Left forelimb (tissue), 1 donor: ENCODE data around the gene DMXL2.
"Not testable (repeated sequence)": the region's sequence is repeated elsewhere in the genome, so short reads cannot be mapped to it uniquely, and the experiment has no call there.

Source experiments
- DNase-seq: peaks from one replicate; pipeline ENCODE4 v3.0.0-alpha.2; 2018; ENCODE audit warnings: low spot score

The DMXL2 gene

DNA sequence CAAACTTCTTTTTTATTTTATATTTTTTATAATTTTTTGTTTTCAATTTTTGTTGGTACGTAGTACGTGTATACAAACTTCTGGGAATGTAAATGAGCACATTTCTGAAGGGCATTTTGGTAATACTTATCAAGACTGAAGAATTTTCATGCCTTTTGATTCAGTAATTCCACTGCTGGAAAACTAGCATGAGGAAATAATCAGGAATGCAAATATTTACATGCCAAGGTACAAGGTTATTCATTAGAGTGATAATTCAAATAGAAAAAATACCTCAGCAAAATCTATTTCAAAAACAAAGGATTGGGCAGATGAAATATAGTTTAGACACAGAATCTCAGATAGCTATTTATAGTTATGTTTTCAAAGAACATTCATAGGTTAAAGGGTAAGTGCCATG lies 128.7 kb downstream of the DMXL2 start:
- no peak for DNase-seq

DNA sequence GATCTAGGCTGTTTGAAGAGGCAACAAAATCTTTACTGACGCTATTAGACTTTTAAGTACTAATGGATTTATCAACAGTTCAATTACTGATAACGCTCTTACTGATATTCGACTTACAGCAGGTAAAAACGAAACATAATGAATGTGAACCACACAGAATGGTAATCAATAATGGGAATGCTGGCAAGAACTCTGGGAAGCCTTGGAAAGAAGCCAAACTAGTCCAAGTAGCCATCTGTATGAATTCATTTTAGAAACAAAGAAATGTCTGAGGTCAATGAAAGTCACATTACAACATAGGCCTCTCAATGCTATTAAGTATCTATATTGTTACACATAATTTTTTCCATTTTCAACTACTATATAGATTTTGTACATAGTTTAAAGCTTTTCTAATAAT lies 130.0 kb downstream of the DMXL2 start:
- no peak for DNase-seq

DNA sequence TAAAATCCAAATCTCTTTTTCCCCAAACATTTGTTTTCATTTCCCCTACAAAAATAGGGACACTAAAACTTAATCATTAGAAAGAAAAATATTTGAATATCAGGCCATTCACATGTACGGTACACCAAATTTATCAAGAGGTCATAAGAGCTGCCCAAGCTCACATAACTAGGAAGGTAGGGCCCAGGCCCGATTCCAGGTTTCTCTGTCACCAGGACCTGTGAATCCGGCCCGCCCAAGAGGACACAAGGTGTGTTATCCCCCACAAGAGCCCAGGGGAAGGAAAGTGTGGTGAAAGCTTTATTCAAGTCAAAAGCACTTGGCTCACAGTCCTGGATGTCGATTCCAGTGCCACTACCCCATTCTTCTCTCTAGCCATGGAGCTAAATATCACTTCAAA lies 130.6 kb downstream of the DMXL2 start:
- DNase-seq: no peak

DNA sequence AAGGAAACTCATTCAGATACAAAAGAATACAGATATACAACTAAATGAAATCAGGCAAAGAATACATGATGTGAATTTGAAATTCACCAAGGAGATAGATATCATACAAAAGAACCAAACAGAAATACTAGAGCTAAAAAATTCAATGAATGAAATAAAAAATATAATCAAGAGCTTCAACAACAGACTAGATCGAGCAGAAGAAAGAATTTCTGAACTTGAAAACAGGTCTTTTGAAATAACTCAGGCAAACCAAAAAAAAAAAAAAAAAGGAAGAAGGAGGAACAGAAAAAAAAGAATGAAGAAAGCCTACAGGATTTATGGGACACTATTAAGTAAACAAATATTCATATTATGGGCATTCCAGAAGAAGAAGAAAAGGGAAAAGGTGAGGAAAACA lies 137.8 kb downstream of the DMXL2 start:
- DNase-seq: no peak

DNA sequence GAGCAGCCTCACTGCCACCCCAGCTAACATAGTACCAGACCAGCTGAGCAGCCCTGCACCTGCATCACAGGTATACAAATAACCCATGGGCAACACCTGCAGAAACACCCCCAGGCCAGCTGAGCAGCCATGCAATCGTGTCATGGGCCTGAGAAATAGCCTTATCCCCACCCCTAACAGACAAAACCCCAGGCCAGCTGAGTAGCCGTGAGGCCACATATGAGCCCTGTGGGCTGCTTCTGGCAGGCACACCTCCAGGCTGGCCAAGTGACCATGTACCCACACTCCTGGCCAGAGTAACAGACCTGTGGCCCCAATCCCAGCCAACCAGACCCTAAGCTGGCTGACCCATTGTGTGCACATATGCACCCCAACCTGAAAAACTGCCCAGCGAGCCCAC lies 138.6 kb downstream of the DMXL2 start:
- no peak for DNase-seq

DNA sequence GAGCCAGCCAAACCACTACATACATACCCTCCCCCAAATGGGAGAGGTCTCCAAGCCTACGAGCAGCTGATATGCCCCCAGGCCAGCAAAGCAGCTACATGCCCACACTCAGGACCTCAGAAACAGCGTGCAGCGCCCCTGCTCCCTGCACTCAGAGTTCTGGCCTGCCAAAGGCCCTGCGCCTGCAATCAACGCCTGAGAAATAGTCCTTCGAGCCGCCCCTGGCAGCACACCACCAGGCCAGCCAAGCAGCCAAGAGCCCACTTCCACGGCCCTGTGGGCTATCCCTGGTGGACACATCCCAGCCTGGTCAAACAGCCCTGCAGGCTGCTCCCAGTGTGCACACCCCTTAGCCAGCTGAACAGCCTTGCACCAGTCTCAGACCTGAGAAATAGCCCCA lies 139.1 kb downstream of the DMXL2 start:
- DNase-seq: no peak

DNA sequence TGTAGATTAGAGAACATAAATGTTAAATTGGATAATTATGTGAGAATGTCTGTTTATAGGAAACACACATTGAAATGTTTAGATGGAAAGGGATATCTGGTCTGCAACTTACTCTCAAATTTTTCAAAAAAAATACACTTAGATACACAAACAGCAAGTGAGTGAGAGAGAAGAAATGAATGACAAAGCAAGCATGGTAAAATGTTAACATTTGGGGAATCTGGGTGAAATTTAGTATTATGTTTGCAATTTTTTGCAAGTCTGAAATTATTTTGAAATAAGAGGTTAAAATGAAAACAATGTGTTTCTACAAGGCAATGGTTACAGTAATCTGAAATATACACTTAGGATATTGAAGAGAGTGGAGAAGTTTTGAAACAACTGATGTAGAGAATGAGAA lies 146.8 kb downstream of the DMXL2 start:
- no peak for DNase-seq

DNA sequence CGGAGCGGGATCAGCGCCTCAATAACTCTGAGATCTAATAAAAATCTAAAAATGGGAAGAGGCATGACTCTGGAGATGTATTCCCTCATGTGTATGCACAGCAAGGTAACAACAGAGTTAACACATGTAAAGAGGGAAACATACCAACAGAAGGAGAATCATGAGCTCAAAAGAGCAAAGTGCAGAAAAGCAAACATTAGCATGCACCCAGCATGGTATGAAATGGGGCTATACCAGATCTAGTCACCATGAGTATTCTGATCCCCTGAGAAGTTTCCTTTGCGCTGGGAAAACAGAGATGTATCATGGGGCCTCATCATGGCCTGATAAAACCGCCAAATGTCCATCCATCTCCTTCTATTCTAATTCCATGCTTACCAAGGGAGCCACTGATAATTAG lies 152.1 kb downstream of the DMXL2 start:
- no peak for DNase-seq

DNA sequence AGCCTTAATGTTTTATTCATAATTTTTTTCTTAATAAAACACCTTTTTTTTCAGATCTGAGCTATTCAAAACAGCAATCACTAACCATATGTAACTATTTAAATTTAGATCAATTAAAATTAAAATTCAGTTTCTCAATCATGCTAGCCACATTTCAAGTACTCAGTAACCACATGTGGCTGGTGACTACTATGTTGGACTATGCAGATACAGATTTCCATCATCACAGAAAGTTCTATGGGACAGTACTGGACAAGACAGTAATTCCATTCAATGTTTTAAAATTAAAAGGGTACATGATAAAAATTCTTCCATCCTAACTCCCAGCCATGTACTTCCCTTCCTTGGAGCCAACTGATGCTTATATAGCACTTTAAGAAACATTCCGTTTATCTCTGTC lies 161.8 kb downstream of the DMXL2 start:
- DNase-seq: no peak

DNA sequence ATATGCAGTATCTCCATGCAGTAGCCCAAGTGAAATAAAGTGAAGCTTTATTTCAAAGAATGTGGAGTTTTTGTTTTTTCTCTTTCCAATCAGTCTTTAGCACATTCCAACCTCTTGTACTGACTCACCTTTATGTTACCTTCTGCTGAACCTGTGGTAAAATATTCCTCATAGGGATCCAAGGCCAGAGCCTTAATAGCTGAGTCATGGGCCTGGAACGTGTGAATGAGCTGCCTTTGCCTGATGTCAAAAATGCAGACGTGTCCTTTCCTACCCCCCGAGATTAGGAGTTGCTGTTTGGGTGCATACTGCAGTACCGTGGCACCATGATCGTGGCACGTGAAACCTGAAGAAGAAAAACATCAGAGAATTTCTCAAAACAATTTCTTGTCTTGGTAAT lies 172.6 kb downstream of the DMXL2 start:
- no peak for DNase-seq

DNA sequence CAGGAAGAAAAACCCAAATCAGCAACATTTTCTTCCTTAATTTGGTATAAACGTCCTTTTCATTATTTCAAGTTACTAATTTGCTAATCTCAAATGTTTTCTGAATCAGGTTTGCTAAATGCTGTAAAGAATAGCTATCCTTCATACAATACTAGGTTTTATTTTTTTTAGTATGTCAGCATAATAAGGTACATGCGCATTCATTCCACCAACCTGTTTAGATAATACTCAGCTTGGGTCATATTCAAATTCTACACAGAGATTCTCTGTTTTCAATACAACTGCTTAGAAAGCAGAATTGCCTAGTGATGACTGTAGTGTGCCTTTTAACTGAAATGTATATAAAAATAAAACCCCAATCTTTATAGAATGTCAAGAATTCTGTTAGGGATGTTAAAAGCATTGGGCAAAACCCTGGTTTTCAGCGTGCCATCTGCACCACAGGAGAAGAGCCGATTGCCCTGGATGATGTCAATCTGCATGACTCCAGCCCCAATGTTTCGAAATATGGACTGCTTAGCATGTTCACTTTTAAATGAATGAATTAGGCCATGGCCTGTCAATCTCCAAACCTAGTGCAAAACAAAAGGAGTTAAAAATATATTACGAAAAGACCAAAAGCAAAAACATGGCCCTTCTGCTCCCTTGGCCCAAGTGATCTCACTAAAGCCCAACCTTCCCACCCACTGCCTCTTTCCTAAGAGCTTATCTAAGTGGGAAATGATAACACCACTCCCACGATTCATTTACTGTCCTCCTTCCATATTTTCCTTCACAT lies 173.8 kb downstream of the DMXL2 start:
- no peak for DNase-seq

DNA sequence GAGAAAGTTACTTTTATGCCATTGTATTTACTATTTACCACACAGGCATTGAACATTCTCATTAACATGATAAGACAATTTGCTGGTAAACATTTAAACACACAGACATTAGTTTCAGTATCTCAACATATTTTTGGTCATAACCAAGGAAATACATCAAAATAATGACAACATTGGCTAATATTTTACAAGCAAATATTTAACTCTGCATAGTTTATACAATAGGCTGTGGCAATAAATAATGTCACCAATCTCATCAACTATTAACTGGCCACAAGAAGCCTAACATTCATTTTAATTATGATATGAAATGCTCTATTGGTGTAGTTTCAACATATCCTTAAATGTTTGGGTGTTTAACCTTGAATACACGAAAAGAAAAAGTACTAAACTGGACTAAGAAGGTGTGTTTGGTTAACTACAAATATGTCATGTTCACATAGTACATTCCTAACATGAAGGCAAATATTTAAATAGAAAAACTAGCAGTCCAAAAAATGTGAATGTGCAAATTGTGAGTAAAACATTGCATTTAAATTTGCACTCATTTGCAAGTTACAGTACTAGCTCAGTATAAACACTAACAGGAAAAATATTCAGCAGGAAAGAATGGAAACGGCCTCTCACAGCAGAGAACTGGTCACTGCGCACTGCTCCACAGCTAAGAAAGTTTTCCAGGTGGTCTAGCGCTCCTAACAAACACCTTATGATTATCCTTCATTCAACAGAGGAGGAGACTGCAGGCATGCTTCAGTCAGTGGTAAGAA lies 174.5 kb downstream of the DMXL2 start:
- no peak for DNase-seq

DNA sequence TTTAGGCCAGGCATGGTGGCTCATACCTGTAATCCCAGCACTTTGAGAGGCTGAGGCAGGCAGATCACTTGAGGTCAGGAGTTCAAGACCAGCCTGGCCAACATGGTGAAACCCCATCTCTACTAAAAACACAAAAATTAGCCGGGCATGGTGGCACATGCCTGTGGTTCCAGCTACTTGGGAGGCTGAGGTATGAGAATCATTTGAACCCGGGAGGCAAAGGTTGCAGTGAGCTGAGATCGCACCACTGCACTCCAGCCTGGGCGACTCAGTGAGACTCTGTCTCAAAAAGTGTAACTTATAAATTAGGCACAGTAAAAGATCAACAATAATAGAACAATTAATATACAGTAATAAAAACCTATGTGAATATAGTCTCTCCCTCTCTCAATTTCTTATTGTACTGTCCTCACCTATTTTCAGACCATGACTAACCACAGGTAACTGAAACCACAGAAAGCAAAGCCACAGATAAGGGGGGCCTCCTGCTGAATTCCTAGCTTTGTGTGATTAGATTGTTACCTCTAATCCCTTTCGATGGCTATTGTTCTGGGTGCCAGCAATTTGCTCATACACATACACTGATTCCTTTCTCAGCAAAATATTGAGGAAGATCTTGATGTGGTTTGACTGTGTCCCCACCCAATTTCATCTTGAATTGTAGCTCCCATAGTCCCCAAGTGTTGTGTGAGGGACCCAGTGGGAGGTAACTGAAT lies 176.4 kb downstream of the DMXL2 start:
- not testable (repeated sequence) for DNase-seq

DNA sequence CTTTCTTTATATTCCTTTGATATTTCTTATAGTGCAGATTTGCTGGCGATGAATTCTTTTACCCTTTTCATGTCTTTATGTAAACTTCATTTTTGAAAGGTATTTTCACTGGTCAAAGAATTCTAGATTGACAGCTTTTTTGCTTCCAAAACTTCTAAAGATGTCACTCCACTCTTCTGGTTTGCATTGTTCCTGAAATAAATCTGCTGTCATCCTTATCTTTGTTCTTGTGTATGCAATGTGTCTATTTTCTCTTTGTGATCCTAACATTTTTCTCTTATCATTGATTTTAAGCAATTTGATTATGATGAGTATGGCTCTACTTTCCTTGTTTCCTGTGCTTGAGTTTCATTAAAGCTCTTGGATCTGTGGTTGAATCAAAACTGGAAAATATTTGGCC lies 177.8 kb downstream of the DMXL2 start:
- DNase-seq: no peak

DNA sequence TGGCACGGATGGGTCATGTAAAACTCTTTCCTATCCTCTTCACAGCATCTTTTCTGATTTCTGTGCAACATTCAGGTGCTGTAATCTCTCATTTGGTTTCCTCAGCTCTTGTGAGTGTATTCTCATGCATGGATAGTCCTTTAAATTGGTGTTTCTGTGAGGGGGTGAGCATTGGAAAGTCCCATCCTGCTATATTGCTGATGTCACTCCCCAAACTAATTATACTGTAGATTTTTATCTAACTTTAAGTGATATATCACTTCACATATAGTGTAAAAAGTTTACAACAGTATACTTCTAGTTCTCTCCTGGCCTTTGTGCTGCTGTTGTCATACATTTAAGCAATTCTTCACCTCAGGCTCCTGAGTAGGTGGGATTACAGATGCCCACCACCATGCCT lies 178.5 kb downstream of the DMXL2 start:
- DNase-seq: no peak

DNA sequence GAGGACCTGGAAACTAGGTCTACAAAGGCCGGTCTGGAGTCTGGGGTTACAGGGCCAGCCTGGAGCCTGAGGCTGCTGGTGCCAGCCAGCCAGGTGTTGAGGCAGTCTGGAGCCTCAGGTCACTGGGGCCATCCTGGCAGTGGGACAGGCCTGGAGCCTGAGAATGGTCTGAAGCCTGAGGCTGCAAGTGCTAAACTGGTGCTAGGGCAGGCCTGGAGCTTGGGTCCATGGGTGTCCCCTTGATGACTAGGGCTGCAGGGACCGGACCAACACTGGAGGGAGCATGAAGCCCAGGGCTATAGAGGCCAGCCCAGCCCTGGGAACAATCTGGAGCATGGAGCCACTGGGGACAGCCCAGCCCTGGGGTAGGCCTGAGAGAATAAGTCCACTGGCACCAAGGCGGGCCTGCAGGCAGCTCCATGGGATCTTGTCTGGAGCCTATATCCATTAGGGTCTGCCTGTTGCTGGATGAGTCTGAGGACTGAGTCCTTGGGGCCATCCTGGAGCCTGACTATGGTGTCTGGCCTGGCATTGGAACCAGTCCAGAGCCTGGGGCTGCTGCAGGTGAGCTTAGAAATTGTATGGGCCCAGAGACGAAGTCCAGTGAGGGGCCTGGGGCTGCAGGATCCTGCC lies 179.2 kb downstream of the DMXL2 start:
- DNase-seq: no peak

DNA sequence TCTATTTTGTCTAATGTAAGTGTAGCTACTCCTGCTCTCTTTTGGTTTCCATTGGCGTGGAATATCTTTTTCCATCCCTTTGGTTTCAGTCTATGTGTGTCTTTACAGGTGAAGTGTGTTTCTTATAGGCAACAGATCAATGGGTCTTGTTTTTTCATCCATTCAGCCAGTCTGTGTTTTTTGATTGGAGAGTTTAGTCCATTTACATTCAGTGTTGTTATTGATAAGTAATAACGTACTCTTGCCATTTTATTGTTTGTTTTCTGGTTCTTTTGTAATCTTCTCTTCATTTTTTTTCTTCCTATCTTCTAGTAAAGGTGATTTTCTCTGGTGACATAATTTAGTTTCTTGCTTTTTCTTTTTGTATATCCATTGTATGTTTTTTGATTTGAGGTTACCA lies 184.0 kb downstream of the DMXL2 start:
- DNase-seq: no peak

DNA sequence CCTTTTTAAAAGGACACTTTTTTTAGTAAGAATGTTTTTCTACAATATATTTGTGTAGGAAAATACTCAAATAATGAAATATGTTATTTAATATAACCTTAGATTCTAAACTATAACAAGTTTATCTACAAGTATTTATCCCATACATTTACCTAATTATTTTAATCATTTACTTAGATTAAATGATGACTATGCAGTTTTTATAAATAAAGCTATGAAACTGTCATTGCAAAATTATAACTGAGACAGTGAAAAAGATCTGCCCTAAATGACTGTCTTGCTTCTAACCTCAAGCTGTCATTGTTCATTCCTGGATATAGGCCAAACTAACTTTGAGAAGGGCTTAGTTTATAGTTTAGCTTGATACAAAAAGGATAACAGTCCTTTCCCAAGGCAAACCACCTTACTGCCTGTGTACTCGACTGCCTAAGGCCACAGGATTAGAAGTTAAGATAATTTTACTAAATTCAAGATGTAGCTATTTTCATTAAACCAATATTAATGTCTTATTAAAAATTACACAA lies 197.0 kb downstream of the DMXL2 start:
- DNase-seq: no peak

DNA sequence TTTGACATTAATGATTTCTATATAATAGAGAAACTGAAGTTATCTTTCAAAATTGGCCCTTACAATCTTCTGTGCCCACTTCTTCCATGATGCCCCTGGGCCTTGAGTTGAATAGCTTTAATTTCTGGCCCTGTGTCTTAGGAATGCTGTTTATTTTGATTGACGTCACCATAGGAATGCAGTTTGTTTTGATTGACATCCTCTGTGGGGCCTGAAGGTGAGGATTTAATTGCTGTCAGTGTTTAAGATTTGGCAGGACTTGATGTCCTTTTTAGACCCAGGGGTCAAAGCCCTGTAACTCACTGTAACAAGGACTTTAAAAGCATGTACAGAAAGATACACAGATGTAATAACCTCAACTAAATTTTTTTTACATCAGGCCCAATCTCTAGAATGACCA lies 197.8 kb downstream of the DMXL2 start:
- DNase-seq: no peak

DNA sequence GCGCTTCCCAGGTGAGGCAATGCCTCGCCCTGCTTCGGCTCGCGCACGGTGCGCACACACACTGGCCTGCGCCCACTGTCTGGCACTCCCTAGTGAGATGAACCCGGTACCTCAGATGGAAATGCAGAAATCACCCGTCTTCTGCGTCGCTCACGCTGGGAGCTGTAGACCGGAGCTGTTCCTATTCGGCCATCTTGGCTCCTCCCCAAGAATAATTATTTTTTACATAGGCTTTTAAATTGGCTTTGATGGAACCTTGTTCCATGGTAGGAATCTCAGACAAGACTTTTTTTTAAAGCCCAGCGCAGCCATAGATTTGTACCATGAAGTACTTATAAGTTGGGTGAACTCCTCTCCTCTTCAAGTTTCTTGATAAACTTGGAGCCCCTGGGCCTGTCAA lies 199.5 kb downstream of the DMXL2 start:
- not testable (repeated sequence) for DNase-seq

DNA sequence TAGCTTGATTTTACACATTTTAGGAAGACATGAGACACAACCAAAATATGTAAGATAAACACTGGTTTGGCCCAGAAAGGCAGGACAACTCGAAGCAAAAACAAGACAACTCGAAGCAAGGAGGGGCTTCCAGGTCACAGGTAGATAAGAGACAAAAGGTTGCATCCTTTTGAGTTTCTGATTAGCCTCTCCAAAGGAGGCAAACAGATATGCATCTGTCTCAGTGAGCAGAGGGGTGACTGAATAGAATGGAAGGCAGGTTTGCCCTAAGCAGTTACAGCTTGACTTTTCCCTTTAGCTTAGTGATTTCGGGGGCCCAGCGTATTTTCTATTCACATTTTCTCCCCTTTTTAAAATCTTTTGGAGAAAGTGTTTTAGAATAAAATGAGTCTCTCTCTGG lies 206.4 kb downstream of the DMXL2 start:
- no peak for DNase-seq

DNA sequence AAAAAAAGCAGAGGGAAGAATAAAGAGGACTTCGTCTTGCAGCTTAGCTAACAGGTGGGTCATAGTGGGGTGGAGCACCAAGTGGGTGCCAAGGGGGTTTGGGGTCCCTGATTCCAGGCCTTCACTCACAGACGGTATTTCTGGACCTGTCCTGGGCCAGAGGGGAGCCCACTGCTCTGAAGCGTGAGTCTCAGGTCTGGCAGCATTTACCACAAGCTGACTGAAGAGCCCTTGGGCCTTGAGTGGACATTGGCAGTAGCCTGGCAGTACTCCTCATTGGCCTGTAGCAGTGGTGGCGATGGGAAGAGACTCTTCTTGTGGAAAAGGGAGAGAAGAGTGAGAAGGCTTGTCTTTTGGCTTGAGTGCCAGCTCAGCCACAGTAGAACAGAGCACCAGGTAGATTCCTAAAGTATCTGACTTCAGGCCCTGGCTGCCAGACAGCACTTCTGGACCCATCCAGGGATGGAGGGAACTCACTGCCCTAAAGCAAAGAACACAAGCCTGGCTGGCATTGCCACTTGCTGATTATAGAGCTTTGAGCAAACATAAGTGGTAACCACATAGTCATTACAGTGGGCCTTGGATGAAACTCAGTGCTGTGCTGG lies 208.2 kb downstream of the DMXL2 start:
- DNase-seq: no peak
